Astrocyte (in vitro differentiated cells and primary cell): ENCODE data around the gene TMEM132C.

Source experiments
- CTCF ChIP-seq: IDR thresholded peaks from 2 replicates; pipeline ENCODE4 v1.5.1; 2011; ENCODE audit warnings: low read depth, mild to moderate bottlenecking, inconsistent platforms, low read length, moderate library complexity; ENCODE audit not compliant: insufficient read depth
- EZH2 ChIP-seq: IDR thresholded peaks from 2 replicates; pipeline ENCODE4 v1.6.1; 2012; ENCODE audit warnings: mild to moderate bottlenecking, low read length, inconsistent platforms; ENCODE audit not compliant: insufficient read depth

- TF ChIP-seq CTCF (no peak), EZH2 (no peak)
These were observed 419.0 kb downstream of the TMEM132C start for GRCh38 chr12:128685903-128686475.
